Measurements from ENCODE around the gene C13orf46.

Gene C13orf46

GRCh38 chr13:113970810-113971470 lies 2.9 kb downstream of the C13orf46 start:
- DNase-seq, result peak; percentile 59

- peak; percentile 54 for DNase-seq
Measured at GRCh38 chr13:113969973-113970611, 3.8 kb downstream of the C13orf46 start.

- no peak for DNase-seq
Measured at GRCh38 chr13:113969311-113969972, 4.4 kb downstream of the C13orf46 start.

GRCh38 chr13:113968463-113969310 lies 5.2 kb downstream of the C13orf46 start:
- DNase-seq, result no peak

GRCh38 chr13:113967729-113968462 lies 6.0 kb downstream of the C13orf46 start:
- DNase-seq, result no peak

- DNase-seq, result no peak
Measured at GRCh38 chr13:113967206-113967720, 6.6 kb downstream of the C13orf46 start.

- DNase-seq, result no peak
Measured at GRCh38 chr13:113965968-113966884, 7.7 kb downstream of the C13orf46 start.

- DNase-seq, result no peak
Measured at GRCh38 chr13:113965383-113965874, 8.4 kb downstream of the C13orf46 start.

GRCh38 chr13:113964251-113964995 lies 9.5 kb downstream of the C13orf46 start:
- DNase-seq, result no peak

GRCh38 chr13:113963376-113963775 lies 10.5 kb downstream of the C13orf46 start:
- no peak for DNase-seq

- DNase-seq, result no peak
Measured at GRCh38 chr13:113962975-113963374, 10.9 kb downstream of the C13orf46 start.

GRCh38 chr13:113962386-113962785 lies 11.5 kb downstream of the C13orf46 start:
- DNase-seq, result no peak

GRCh38 chr13:113960276-113960948 lies 13.5 kb downstream of the C13orf46 start:
- no peak for DNase-seq

- no peak for DNase-seq
Measured at GRCh38 chr13:113959198-113959597, 14.7 kb downstream of the C13orf46 start.

- no peak for DNase-seq
Measured at GRCh38 chr13:113958373-113958772, 15.5 kb downstream of the C13orf46 start.

- DNase-seq, result no peak
Measured at GRCh38 chr13:113956571-113956970, 17.3 kb downstream of the C13orf46 start.

- DNase-seq, result no peak
Measured at GRCh38 chr13:113955691-113956090, 18.2 kb downstream of the C13orf46 start.

- no peak for DNase-seq
Measured at GRCh38 chr13:113955235-113955634, 18.6 kb downstream of the C13orf46 start.

GRCh38 chr13:113954046-113954835 lies 19.6 kb downstream of the C13orf46 start:
- no peak for DNase-seq

All from NCI-H2029 (cell line).